Stimulated activated CD4-positive, alpha-beta T cell treated with anti-CD3 and anti-CD28 coated beads, Interleukin-12 subunit alpha, Interleukin-12 subunit beta, amount 100 ng/mL, for 4 hours (primary cell): ENCODE measurements around the gene RAB12.

Experiments used
- DNase-seq: peaks from one replicate; pipeline ENCODE4 v3.0.0-alpha.2; 2020

Gene RAB12

GRCh38 chr18:8685914-8686216, 76.6 kb downstream of the RAB12 start:
- DNase-seq, result no peak

- DNase-seq, result no peak
These were observed 77.4 kb downstream of the RAB12 start for GRCh38 chr18:8686611-8687010.

- DNase-seq, result no peak
These were observed 79.1 kb downstream of the RAB12 start for GRCh38 chr18:8688216-8688800.

GRCh38 chr18:8688816-8689215, 79.6 kb downstream of the RAB12 start:
- DNase-seq, result no peak
